HG03575 (cell line): ENCODE results near the gene SNAPC3.
A peak's percentile ranks its signal among the peaks of the same experiment; 100 is the strongest.

Experiments
- ATAC-seq: cut with Tn5 transposase; IDR thresholded peaks from one replicate; pipeline ENCODE4 v1.9.1; 2021; ENCODE audit not compliant: unreplicated experiment, insufficient number of reproducible peaks, low FRiP score; ENCODE audit errors: extremely low read depth

Gene SNAPC3

DNA sequence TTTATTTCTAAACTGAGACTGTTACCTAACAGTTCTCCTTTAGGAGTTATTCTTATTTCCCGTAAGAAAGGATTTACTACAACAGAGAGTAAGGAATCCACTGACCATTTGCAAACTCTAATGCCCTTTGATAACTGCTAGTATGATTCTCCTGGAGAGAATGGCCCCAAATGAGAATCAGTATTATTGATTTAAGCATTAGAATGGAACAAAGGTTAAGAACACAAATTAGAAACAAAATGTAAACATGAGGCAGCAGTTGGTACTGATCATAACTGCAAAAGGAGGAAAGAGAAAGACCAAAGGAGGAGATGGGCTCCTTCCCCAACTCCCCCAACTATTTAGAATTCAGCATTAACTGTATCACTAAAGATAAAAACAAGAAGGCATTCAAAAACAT, 57.4 kb downstream of the SNAPC3 start:
- ATAC-seq, result no peak

DNA sequence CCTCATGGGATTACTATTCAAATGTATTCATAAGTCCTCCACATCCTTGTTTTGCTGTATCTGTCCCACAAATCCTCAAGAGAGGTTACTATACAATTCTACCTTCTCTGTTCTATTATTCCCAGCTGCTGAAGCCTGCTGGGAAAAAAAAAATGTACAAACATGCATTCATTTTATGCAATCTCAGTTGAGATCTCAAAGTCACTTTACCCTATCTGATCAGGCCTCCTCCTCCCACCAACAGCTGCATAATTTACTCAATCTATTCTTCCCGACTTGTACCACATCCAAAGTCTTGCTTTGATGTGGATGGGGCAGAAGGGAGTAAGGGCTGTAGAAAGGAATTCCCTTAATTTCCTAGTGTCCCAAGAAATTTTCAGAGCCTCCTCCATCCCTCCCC, 59.5 kb downstream of the SNAPC3 start:
- no peak for ATAC-seq

DNA sequence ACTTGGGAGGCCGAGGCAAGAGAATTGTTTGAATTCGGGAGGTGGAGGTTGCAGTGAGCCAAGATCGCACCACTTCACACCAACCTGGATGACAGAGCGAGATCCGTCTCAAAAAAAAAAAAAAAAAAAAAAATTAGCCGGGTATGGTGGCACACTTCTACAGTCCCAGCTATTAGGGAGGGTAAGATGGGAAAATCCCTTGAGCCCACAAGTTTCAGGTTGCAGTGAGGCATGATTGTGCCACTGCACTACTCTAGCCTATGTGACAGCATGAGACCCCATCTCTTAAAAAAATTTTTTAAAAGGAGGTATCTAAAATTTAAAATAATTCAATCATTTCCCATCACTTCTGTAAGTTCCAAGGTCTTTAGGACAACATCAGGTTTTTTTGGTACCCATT, 62.1 kb downstream of the SNAPC3 start:
- ATAC-seq, result no peak

DNA sequence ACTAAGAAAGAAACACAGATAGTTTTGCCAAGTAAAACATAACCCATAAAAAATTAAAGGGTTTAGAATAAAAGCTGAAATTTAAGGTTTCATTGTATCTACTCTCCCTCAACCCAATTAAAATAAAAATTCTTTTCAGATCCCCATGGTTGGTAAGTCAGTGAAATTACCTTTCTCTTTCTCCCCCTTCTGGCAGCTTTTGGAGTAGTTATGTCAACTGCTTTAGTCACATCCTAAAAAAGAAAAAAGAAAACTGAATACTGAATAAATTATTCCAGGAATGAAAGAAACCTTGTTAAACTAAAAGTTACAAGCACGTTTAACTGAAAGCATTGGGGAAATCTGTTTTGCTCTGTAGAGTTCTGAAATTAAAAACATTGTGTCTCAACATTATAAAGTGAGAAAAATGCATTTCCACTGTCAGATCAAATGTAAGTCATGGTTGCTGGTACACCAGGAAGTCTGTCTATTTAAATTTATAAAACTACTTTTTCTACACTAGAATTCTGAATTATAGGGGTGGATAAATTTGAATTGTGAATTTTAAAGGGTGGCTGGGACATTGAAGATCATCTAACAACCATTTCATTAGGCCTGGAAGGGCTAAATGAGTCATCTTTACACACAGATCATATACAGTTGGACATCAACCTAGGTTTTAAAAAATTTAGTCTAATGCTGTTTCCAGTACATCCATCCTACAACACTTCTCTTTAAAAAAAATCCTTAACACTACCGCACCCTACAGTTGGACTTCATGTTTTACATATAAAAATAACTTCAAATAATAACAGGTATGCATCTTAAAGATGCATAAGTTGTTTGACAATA, 63.4 kb downstream of the SNAPC3 start:
- no peak for ATAC-seq

DNA sequence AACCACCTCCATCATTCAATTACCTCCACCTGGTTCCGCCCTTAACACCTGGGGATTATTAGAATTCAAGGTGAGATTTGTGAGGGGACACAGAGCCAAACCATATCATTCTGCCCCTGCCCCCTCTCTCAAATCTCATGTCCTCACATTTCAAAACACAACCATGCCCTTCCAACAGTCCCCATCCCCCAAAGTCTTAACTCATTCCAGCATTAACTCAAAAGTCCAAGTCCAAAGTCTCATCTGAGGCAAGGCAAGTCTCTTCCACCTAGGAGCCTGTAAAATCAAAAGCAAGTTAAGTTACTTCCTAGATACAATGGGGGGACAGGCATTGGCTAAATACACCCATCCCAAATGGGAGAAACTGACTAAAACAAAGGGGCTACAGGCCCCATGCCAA, 69.3 kb downstream of the SNAPC3 start:
- ATAC-seq, result no peak

DNA sequence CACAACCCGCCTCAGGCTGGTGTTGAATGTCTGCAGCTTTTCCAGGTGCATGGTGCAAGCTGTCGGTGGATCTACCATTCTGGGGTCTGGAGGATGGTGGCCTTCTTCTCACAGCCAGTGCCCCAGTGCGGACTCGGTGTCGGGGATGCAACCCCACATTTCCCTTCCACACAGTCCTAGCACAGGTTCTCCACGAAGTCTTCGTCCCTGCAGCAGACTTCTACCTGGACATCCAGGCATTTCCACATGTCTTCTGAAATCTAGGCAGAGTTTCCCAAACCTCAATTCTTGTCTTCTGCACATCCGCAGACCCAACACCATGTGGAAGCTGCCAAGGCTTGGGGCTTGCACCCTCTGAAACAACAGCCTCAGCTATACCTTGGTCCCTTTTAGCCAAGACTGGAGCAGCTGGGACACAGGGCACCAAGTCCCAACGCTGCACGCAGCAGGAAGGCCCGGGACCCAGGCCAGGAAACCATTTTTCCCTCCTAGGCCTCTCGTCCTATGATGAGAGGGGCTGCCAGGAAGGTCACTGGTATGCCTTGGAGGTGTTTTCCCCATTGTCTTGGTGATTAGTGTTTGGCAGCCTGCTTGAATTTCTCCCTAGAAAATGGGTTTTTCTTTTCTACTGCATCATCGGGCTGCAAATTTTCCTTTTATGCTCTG, 69.9 kb downstream of the SNAPC3 start:
- ATAC-seq, result no peak

DNA sequence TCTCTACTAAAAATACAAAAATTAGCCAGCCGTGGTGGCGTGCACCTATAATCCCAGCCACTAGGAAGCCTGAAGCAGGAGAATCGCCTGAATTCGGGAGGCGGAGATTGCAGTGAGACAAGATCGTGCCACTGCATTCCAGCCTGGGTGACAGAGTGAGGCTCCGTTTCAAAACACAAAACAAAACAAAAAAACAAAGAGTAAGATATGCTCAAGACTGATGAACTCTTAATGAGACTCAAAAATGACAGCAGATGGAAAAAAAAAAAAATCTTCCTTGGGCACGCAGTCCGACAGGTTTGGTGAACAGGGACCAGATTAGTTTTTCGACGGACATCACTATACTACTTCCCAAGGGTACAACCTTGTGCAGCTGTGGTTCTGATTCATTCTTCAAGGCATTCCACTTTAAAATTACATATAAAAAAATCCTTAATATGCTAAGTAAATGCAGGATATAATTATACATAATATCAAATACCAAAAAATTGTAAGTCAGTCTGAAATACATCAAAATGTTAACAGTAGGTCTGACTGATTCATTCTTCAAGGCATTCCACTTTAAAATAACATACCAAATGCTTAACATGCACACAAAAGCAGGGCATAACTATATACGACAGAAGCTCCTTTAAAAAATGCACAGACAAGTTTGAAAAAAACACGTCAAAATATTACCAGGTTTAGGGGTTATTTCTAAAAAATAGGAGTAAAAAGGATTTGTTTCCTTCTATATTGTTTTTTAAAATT, 75.7 kb downstream of the SNAPC3 start:
- ATAC-seq, result no peak

DNA sequence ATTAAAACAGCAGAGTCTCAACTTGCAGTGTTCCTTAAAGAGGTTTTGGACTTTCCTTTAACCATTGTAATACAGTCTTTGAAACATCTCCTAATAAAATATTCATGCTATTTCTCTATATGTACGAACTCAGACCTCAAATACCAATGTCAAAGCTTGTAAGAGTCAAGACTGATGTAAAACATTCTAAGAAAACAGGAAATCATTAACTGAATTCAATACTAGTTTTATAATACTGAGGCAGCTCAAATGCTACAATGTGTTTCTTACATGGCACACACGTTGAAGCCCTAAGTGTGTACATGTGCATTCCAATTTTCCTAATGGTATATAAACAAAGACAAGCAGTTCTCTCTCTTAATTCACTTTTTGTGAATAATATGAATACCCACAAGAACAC, 76.5 kb downstream of the SNAPC3 start:
- no peak for ATAC-seq

DNA sequence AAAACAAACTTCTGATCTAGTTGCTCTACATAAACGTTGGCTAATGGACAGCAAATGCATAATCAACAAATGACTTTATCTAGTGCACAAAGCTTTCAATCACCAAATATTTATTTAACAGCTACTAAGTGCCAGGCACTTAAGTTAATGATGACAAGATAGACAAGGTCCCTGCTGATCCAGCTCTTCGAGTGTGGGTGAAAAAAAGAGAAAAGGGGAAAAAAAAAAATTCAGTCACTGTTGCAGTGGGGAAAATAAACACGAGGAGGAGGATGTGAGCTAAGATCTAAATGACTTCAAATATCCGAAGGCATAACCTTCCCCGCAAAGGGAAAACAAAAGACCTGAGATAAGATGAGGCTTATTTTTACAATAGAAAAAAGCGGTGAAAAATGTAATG, 78.5 kb downstream of the SNAPC3 start:
- no peak for ATAC-seq

DNA sequence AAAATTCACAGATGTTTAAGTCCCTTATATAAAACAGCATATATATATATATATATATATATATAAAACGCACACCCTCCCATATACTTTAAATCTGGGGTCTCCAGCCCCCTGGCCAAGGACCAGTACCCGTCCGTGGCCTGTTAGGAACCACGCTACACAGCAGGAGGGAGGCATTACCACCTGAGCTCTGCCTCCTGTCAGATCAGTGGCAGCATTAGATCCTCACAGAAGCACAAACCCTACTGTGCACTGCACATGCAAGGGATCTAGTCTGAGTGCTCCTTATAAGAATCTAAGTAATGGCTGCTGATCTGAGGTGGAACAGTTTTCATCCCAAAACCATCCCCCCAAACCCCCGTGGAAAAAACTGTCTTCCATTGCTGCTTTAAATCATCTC, 79.1 kb downstream of the SNAPC3 start:
- ATAC-seq, result no peak

DNA sequence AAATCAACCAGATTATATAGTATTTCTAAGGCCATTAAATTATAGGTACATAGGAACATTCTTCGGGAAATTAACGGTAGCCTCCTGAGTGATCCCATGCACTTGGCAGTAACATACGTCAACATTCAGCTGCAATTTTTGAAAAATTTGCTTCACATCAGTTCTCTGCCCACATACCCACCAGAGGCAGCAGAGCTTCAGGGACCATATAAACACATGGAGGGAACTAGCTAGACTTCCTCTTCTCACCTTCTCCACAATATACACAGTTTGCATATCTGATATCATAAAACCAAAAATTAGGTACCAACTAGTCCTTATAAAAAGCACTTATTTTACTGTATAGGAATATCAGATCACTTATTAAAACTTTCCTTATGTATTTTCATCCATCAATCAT, 83.2 kb downstream of the SNAPC3 start:
- no peak for ATAC-seq

DNA sequence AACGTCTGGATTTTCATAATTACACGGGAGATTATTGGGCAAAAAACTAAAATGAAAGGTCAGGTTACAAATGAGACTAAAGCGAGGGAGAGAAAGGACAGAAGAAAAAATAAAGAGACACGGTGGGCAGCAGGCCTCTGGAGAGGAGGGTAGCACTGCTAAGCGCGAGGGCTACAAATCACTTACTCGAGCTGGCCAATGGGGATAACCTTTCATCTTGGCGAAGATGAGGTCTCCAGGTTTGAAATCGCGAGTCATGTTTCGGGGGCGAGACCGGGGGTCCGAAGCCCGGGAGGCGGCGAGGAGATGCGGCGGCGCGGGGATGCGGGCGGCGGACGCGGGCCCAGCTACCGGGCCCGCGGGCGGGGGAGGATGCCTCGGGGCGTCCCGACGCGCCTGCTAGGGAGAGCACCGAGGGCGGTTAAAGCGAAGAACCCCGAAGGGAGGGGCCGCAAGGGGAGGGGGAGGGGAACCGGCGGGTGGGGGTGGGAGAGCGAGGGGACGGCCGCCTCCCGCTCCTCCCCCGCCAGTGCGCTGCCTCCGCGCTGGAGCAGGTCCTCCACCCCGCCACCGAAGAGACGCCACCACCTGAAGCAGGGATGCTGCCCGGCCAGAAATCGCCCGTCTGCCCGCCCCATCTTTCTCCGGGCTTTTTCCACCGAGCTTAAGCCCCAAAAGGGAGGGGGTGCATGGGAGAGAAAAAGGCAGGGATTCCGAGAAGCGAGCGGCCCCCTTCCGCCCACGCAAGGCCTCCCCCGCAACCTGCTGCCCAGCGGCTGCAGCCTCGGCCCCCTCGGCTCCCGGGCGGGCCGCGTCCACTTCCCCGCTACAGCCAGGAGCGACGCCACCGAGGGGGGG, 87.5 kb downstream of the SNAPC3 start:
- ATAC-seq, result no peak

DNA sequence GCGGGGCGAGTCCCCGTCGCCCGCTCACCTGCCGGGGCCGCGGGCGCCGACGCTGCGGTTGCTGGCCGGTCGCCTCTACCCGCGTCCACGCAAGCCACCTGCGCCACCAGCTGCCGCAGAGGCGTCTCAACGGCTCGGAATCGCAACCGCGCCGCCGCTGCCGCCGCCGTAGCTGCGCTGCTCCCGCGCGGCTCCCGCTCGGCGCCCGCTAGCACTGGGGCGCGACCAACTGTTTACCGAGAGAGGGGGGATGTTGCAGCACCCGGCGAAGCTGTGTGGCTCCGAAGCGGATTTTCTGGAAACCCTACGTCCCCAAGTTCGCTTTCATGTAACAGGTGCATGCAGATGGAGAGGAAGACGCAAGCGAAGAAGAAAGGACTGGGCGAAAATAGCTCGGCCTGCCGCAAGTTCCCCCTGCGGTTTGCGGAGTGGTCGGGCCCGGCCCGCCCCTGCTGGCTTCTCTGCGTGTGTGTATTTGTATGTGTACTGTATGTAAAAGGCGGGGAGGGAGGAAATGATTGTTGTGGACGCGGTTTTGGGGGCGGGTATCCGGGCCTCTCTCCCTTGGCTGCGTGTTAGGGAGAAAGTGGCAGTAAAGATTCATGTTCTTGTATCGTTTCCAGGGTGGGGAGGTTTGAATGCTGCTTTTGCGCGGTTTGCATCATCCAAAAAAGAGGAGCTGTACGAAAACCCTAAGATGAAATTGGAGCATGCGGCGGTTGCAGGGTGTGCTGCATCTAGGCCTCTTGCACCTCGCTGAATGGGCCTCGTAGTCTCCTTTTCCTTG, 88.3 kb downstream of the SNAPC3 start, which contains the start of gene PSIP1:
Gene PSIP1 (minus strand): TSS at position 182 of the 787 bp plus-strand sequence. CDS start 782 bp downstream, outside the sequence.
- peak; percentile 69 for ATAC-seq
